HepG2 (cell line): ENCODE data around the gene C5AR2. TPM values are rescaled to one million over a fixed set of nuclear protein-coding genes. Genes with fewer than 3 reads are reported as not detected.
A peak's percentile ranks its signal among the peaks of the same experiment; 100 is the strongest.

ENCODE experiments used
- CBX1 ChIP-seq: IDR thresholded peaks from one replicate; pipeline ENCODE4 v1.6.1; 2016; ENCODE audit warnings: antibody characterized with exemption, low read depth
- FOXA1 ChIP-seq, 2 experiments: fragments of 450-650 bp in 1 of 2; sonication (generic) in 1 of 2; formaldehyde crosslinking in 1 of 2; IDR thresholded peaks; 2 replicates each; pipeline versions ENCODE4 v1.4.0 to v1.6.1; 2016 to 2020; ENCODE audit warnings: missing genetic modification reagents in 1 of 2
- HCFC1 ChIP-seq: fragments of 150-350 bp; IDR thresholded peaks from 2 replicates; pipeline ENCODE4 v1.6.1; 2014; ENCODE audit warnings: low read depth, low read length
- KDM5A ChIP-seq: fragments of 200-600 bp; sonication (generic); IDR thresholded peaks from 2 replicates; pipeline ENCODE4 v1.7.0; 2018; ENCODE audit warnings: antibody characterized with exemption, mild to moderate bottlenecking, low read length, borderline replicate concordance
- KMT2A ChIP-seq: sonication (generic); formaldehyde crosslinking; IDR thresholded peaks from 2 replicates; pipeline ENCODE4 v1.4.0; 2020; ENCODE audit warnings: missing genetic modification reagents
- POLR2G ChIP-seq: fragments of 200-400 bp; formaldehyde crosslinking; IDR thresholded peaks from 2 replicates; pipeline ENCODE4 v1.6.1; 2018; ENCODE audit warnings: mild to moderate bottlenecking, low read depth, low read length, moderate library complexity
- RXRB ChIP-seq: IDR thresholded peaks from 2 replicates; pipeline ENCODE4 v1.6.1; 2016; ENCODE audit warnings: borderline replicate concordance, missing genetic modification reagents, missing compliant biosample characterization
- SP1 ChIP-seq, 2 experiments: fragments of 450-650 bp in 1 of 2; sonication (generic) in 1 of 2; formaldehyde crosslinking in 1 of 2; IDR thresholded peaks; 2 replicates each; pipeline versions ENCODE4 v1.4.0 to v1.6.1; 2016 to 2020; ENCODE audit warnings: missing genetic modification reagents in 1 of 2
- SP2 ChIP-seq: sonication (generic); formaldehyde crosslinking; IDR thresholded peaks from 2 replicates; pipeline ENCODE4 v1.5.1; 2020; ENCODE audit warnings: mild to moderate bottlenecking, missing genetic modification reagents
- SRF ChIP-seq: IDR thresholded peaks from 2 replicates; pipeline ENCODE4 v1.6.1; 2011; ENCODE audit warnings: mild to moderate bottlenecking, low read depth, low read length, moderate library complexity
- XRCC5 ChIP-seq: fragments of 200-400 bp; formaldehyde crosslinking; optimal IDR thresholded peaks from 2 replicates; pipeline ENCODE3; 2017; ENCODE audit warnings: mild to moderate bottlenecking, low read length
- ZBTB7A ChIP-seq: sonication (generic); formaldehyde crosslinking; IDR thresholded peaks from 2 replicates; pipeline ENCODE4 v1.8.0; 2022; ENCODE audit warnings: mild to moderate bottlenecking, missing genetic modification reagents
- ZNF260 ChIP-seq: sonication (generic); formaldehyde crosslinking; IDR thresholded peaks from 2 replicates; pipeline ENCODE4 v1.4.0; 2020; ENCODE audit warnings: missing genetic modification reagents, low read depth, mild to moderate bottlenecking, borderline replicate concordance
- ZNF782 ChIP-seq: sonication (generic); formaldehyde crosslinking; IDR thresholded peaks from 2 replicates; pipeline ENCODE4 v1.4.0; 2020; ENCODE audit warnings: missing genetic modification reagents, mild to moderate bottlenecking, borderline replicate concordance
- ZSCAN9 ChIP-seq: IDR thresholded peaks from 2 replicates; pipeline ENCODE4 v1.6.1; 2016; ENCODE audit warnings: borderline replicate concordance
- polyA plus RNA-seq, 8 experiments: library from polyadenylated mRNA; depleted of rRNA in 3 of 8; stranded (reverse) in 7 of 8; unstranded in 1 of 8; fragments of >200 nt; fragmentation: Illumina TruSeq in 4 of 8; extraction: Trizol in 4 of 8; gene quantifications; 2 replicates each; pipeline versions ENCODE4 v1.2.1 to v1.2.3, GENCODE V29; 2011 to 2016; ENCODE audit warnings: low read depth in 4 of 8, missing spikeins in 1 of 8, mixed read lengths in 1 of 8; ENCODE audit not compliant: insufficient read depth in 1 of 8
- total RNA-seq, 5 experiments: library from RNA; depleted of rRNA; stranded (reverse); fragments of >200 nt; fragmentation: Illumina TruSeq; extraction: Trizol; gene quantifications; 2 replicates each; pipeline ENCODE4 v1.2.3, GENCODE V29; 2016; ENCODE audit warnings: low read depth in 1 of 5
- TF ChIP-seq, protein P1 (sequence below): sonication (generic); formaldehyde crosslinking; IDR thresholded peaks from 2 replicates; pipeline ENCODE4 v1.8.0; 2023; ENCODE audit warnings: mild to moderate bottlenecking, missing genetic modification reagents
- TF ChIP-seq, protein P2 (sequence below): sonication (generic); formaldehyde crosslinking; IDR thresholded peaks from 2 replicates; pipeline ENCODE4 v1.4.0; 2020; ENCODE audit warnings: missing genetic modification reagents
- TF ChIP-seq, protein P3 (sequence below): sonication (generic); formaldehyde crosslinking; IDR thresholded peaks from 2 replicates; pipeline ENCODE4 v1.4.0; 2020; ENCODE audit warnings: missing genetic modification reagents
- TF ChIP-seq, protein P4 (sequence below): sonication (generic); formaldehyde crosslinking; IDR thresholded peaks from 2 replicates; pipeline ENCODE4 v1.5.1; 2020; ENCODE audit warnings: mild to moderate bottlenecking, missing genetic modification reagents, moderate library complexity

C5AR2 gene
- total and polyA plus RNA-seq, 2 of the 13 experiments (the other 11 are each of a cell fraction or from before 2014, with no cell fraction given): 0.09 to 0.24 TPM

DNA sequence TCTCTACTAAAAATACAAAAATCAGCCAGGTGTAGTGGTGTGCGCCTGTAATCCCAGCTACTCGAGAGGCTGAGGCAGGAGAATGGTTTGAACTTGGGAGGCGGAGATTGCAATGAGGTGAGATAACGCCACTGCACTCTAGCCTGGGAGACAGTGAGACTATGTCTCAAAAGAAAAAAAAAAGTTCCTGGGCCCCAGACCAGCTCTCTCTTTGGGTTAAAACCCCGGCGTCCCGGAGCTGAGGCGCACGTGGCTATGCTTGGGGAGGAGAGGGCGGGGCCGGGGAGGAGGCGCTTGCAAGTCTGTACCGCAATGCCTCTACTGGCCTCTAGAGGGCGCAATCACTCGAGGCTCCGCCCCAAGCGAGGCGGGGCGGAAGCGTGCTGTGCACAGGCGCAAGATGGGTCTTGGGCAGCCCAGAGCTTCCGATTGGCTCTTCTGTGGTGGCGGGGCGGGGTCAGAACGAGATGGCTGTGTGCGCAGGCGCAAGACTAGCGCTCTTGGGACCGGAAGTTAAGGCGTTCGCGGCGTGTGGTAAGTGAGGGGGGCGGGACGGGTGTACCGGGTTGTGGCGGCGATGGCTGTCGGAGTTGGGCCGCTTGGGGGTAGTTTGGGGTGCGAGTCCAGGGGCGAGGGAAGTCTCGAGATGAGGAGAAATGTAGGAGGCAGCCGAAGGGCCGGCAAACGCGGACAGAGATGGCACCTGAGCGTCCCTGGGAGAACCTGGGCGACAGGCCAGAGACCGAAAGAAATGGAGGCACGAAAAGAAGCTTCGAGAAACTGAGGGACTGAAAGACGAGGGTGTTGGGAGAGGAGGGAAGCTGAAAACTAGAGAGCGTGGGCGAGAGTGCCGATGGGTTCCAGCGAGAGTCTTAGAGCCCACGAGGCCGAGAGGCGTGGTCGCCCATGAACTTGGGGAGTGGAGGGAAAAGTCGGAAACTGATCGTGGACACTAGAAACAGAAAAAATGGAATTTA, 17.1 kb downstream of the C5AR2 start, which contains the start of gene DHX34 (continued):
- TF ChIP-seq, protein P1, sequence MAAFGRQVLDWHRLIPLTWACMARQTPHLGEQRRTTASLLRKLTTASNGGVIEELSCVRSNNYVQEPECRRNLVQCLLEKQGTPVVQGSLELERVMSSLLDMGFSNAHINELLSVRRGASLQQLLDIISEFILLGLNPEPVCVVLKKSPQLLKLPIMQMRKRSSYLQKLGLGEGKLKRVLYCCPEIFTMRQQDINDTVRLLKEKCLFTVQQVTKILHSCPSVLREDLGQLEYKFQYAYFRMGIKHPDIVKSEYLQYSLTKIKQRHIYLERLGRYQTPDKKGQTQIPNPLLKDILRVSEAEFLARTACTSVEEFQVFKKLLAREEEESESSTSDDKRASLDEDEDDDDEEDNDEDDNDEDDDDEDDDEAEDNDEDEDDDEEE (CRISPR knock-in tag): peak; percentile 78; the same call in 1 of the 2 replicates
- TF ChIP-seq XRCC5 (peak; percentile 93), SP2 (CRISPR knock-in tag) (peak; percentile 82), ZNF260 (CRISPR knock-in tag) (no peak), ZNF782 (CRISPR knock-in tag) (0 out of 2 replicates have a peak, but pooled peaks have one; percentile 71), HCFC1 (peak; percentile 39), SP1 (IDR thresholded peaks at IDR 0.05) (no peak), SP1 (CRISPR knock-in tag; IDR thresholded peaks at IDR 0.05) (peak; percentile 97), KMT2A (0 out of 2 replicates have a peak, but pooled peaks have one; percentile 29), SRF (0 out of 2 replicates have a peak, but pooled peaks have one; percentile 26), ZSCAN9 (CRISPR knock-in tag) (0 out of 2 replicates have a peak, but pooled peaks have one; percentile 7), POLR2G (peak; percentile 91), CBX1 (peak; percentile 70), FOXA1 (IDR thresholded peaks at IDR 0.05) (no peak), FOXA1 (CRISPR knock-in tag; IDR thresholded peaks at IDR 0.05) (no peak), ZBTB7A (CRISPR knock-in tag) (no peak), RXRB (peak; percentile 4; the same call in 1 of the 2 replicates), KDM5A (peak; percentile 52; the same call in 1 of the 2 replicates)
- TF ChIP-seq, protein P2, sequence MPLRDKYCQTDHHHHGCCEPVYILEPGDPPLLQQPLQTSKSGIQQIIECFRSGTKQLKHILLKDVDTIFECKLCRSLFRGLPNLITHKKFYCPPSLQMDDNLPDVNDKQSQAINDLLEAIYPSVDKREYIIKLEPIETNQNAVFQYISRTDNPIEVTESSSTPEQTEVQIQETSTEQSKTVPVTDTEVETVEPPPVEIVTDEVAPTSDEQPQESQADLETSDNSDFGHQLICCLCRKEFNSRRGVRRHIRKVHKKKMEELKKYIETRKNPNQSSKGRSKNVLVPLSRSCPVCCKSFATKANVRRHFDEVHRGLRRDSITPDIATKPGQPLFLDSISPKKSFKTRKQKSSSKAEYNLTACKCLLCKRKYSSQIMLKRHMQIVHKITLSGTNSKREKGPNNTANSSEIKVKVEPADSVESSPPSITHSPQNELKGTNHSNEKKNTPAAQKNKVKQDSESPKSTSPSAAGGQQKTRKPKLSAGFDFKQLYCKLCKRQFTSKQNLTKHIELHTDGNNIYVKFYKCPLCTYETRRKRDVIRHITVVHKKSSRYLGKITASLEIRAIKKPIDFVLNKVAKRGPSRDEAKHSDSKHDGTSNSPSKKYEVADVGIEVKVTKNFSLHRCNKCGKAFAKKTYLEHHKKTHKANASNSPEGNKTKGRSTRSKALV (CRISPR knock-in tag): 0 out of 2 replicates have a peak, but pooled peaks have one; percentile 28
- TF ChIP-seq, protein P3, sequence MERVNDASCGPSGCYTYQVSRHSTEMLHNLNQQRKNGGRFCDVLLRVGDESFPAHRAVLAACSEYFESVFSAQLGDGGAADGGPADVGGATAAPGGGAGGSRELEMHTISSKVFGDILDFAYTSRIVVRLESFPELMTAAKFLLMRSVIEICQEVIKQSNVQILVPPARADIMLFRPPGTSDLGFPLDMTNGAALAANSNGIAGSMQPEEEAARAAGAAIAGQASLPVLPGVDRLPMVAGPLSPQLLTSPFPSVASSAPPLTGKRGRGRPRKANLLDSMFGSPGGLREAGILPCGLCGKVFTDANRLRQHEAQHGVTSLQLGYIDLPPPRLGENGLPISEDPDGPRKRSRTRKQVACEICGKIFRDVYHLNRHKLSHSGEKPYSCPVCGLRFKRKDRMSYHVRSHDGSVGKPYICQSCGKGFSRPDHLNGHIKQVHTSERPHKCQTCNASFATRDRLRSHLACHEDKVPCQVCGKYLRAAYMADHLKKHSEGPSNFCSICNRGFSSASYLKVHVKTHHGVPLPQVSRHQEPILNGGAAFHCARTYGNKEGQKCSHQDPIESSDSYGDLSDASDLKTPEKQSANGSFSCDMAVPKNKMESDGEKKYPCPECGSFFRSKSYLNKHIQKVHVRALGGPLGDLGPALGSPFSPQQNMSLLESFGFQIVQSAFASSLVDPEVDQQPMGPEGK: 0 out of 2 replicates have a peak, but pooled peaks have one; percentile 36
- TF ChIP-seq, protein P4, sequence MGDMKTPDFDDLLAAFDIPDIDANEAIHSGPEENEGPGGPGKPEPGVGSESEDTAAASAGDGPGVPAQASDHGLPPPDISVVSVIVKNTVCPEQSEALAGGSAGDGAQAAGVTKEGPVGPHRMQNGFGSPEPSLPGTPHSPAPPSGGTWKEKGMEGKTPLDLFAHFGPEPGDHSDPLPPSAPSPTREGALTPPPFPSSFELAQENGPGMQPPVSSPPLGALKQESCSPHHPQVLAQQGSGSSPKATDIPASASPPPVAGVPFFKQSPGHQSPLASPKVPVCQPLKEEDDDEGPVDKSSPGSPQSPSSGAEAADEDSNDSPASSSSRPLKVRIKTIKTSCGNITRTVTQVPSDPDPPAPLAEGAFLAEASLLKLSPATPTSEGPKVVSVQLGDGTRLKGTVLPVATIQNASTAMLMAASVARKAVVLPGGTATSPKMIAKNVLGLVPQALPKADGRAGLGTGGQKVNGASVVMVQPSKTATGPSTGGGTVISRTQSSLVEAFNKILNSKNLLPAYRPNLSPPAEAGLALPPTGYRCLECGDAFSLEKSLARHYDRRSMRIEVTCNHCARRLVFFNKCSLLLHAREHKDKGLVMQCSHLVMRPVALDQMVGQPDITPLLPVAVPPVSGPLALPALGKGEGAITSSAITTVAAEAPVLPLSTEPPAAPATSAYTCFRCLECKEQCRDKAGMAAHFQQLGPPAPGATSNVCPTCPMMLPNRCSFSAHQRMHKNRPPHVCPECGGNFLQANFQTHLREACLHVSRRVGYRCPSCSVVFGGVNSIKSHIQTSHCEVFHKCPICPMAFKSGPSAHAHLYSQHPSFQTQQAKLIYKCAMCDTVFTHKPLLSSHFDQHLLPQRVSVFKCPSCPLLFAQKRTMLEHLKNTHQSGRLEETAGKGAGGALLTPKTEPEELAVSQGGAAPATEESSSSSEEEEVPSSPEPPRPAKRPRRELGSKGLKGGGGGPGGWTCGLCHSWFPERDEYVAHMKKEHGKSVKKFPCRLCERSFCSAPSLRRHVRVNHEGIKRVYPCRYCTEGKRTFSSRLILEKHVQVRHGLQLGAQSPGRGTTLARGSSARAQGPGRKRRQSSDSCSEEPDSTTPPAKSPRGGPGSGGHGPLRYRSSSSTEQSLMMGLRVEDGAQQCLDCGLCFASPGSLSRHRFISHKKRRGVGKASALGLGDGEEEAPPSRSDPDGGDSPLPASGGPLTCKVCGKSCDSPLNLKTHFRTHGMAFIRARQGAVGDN (CRISPR knock-in tag): peak; percentile 94
